K562 (cell line): ENCODE data around the gene KCTD3. TPM values are rescaled to one million over a fixed set of nuclear protein-coding genes. Genes with fewer than 3 reads are reported as not detected.
A peak's percentile ranks its signal among the peaks of the same experiment; 100 is the strongest.

Source experiments
- ATAC-seq: fragments of 200-7000 bp; cut with Tn5 transposase; 3 replicates; pipeline ENCODE4 v1.9.1; 2020; ENCODE audit warnings: moderate library complexity
- BruUV-seq: library from RNA; stranded (reverse); fragments of 400-500 nt; replicated peaks from 2 replicates; lab custom pipeline; 2021; lab: Mats Ljungman, UMichigan
- CTCF ChIA-PET: fragments of 300-600 bp; formaldehyde crosslinking; extraction: SDS; loops from one replicate; lab custom pipeline; 2021; ENCODE audit warnings: low intra/inter-chr PET ratio; lab: Yijun Ruan, JAX
- POLR2A ChIA-PET: fragments of 300-600, 350-650 bp; sonication (Branson Sonifier 250); formaldehyde crosslinking; extraction: SDS; loops from one replicate; lab custom pipeline; 2021; ENCODE audit warnings: antibody characterized with exemption, inconsistent platforms; lab: Yijun Ruan, JAX
- DNase-seq, 4 experiments: peaks; one replicate each; pipeline versions ENCODE4 v3.0.0 to v3.0.0-alpha.2; 2011 to 2018; ENCODE audit warnings: low spot score in 3 of 4, mixed read lengths in 3 of 4; ENCODE audit errors: extremely low read depth in 1 of 4
- FAIRE-seq: peaks from 2 replicates; lab custom pipeline; 2011; peaks lifted over from hg19 to GRCh38; lab: Jason Lieb, UNC
- H2AFZ ChIP-seq: 2 replicates; pipeline ENCODE4 v1.6.0; 2011; ENCODE audit warnings: low read depth, low read length, control low read depth, inconsistent platforms
- H3K27ac ChIP-seq: fragments of 200-600 bp; 3 replicates; pipeline ENCODE4 v1.8.0; 2011; ENCODE audit warnings: low read depth, mild to moderate bottlenecking, control low read depth, inconsistent platforms, low read length, moderate library complexity, mixed read lengths; ENCODE audit errors: extremely low read depth
- H3K27me3 ChIP-seq, 2 experiments: fragments of 300-600 bp in 1 of 2; 2 replicates in 1 of 2; 3 replicates in 1 of 2; pipeline versions ENCODE4 v1.6.0 to v1.8.0; 2011; ENCODE audit warnings: inconsistent platforms in 2 of 2, low read length in 2 of 2, mild to moderate bottlenecking in 1 of 2, mixed read lengths in 1 of 2, moderate library complexity in 1 of 2; ENCODE audit not compliant: control insufficient read depth in 2 of 2, insufficient read depth in 2 of 2
- H3K36me3 ChIP-seq: fragments of 300-600 bp; 3 replicates; pipeline ENCODE4 v1.8.0; 2011; ENCODE audit warnings: mild to moderate bottlenecking, low read length, inconsistent platforms; ENCODE audit not compliant: control insufficient read depth, insufficient read depth
- H3K4me1 ChIP-seq, 2 experiments: fragments of 200-600 bp in 1 of 2; replicated peaks in 1 of 2; 2 replicates in 1 of 2; 3 replicates in 1 of 2; pipeline versions ENCODE4 v1.5.1 to v1.8.0; 2011; ENCODE audit warnings: inconsistent platforms in 2 of 2, low read length in 2 of 2, mild to moderate bottlenecking in 1 of 2, mixed read lengths in 1 of 2, moderate library complexity in 1 of 2; ENCODE audit not compliant: control insufficient read depth in 2 of 2, insufficient read depth in 2 of 2
- H3K4me2 ChIP-seq: 2 replicates; pipeline ENCODE4 v1.6.1; 2011; ENCODE audit warnings: low read length, control low read depth, inconsistent platforms, mixed read lengths; ENCODE audit not compliant: insufficient read depth
- H3K4me3 ChIP-seq: fragments of 200-600 bp; sonication (generic), shearing (Covaris generic); 2 replicates; pipeline ENCODE4 v1.5.1; 2016; ENCODE audit warnings: control low read depth, inconsistent platforms
- H3K79me2 ChIP-seq: fragments of 200-600 bp; 3 replicates; pipeline ENCODE4 v1.8.0; 2011; ENCODE audit warnings: low read length, inconsistent platforms; ENCODE audit not compliant: control insufficient read depth, insufficient read depth
- H3K9ac ChIP-seq, 2 experiments: 2 replicates each; pipeline versions ENCODE4 v1.6.0 to v1.6.1; 2011; ENCODE audit warnings: low read depth in 2 of 2, low read length in 2 of 2, control low read depth in 1 of 2, inconsistent platforms in 1 of 2, mild to moderate bottlenecking in 1 of 2, mixed read lengths in 1 of 2; ENCODE audit not compliant: insufficient read depth in 1 of 2
- H3K9me1 ChIP-seq: one replicate; pipeline ENCODE4 v1.6.0; 2011; ENCODE audit warnings: inconsistent platforms, mild to moderate bottlenecking, low read length, moderate library complexity; ENCODE audit not compliant: control insufficient read depth, insufficient read depth
- H3K9me3 ChIP-seq: replicated peaks from 2 replicates; pipeline ENCODE4 v1.5.1; 2011; ENCODE audit warnings: low read depth, low read length, inconsistent platforms; ENCODE audit not compliant: control insufficient read depth, insufficient read depth
- H4K20me1 ChIP-seq: replicated peaks from 2 replicates; pipeline ENCODE4 v1.6.1; 2011; ENCODE audit warnings: low read length, inconsistent platforms, mixed read lengths; ENCODE audit not compliant: control insufficient read depth, insufficient read depth
- CEBPB ChIP-seq: fragments of 450-650 bp; IDR thresholded peaks from 2 replicates; pipeline ENCODE4 v1.6.1; 2016; ENCODE audit warnings: missing genetic modification characterization, missing compliant biosample characterization
- HNRNPH1 ChIP-seq: fragments of 200-400 bp; formaldehyde crosslinking; optimal IDR thresholded peaks from 2 replicates; pipeline ENCODE3; 2017; ENCODE audit warnings: low read depth, mild to moderate bottlenecking, low read length, moderate library complexity
- HNRNPLL ChIP-seq: fragments of 200-400 bp; formaldehyde crosslinking; IDR thresholded peaks from 2 replicates; pipeline ENCODE4 v1.6.1; 2017; ENCODE audit warnings: low read length, low read depth, mild to moderate bottlenecking; ENCODE audit not compliant: poor library complexity, severe bottlenecking
- KDM4B ChIP-seq, 2 experiments: fragments of 450-650 bp in 1 of 2; sonication (generic) in 1 of 2; IDR thresholded peaks; 2 replicates each; pipeline ENCODE4 v1.6.1; 2016 to 2017; ENCODE audit warnings: borderline replicate concordance in 2 of 2, antibody characterized with exemption in 1 of 2, low read depth in 1 of 2, mild to moderate bottlenecking in 1 of 2
- LCOR ChIP-seq: sonication (generic); formaldehyde crosslinking; IDR thresholded peaks from 2 replicates; pipeline ENCODE4 v1.8.0; 2022; ENCODE audit warnings: mild to moderate bottlenecking, missing genetic modification reagents
- MAFG ChIP-seq: fragments of 450-650 bp; conservative IDR thresholded peaks from 2 replicates; pipeline ENCODE4 v1.6.1; 2016; ENCODE audit warnings: missing genetic modification characterization, missing compliant biosample characterization
- MYC ChIP-seq, 2 experiments: fragments of 250-450 bp in 1 of 2; sonication (Bioruptor Pico) in 1 of 2; IDR thresholded peaks; 2 replicates each; pipeline versions ENCODE4 v1.5.1 to v1.6.1; 2012 to 2021; ENCODE audit warnings: low read depth in 2 of 2, borderline replicate concordance in 1 of 2, improper control_type of control experiment in 1 of 2, low read length in 1 of 2, mild to moderate bottlenecking in 1 of 2, moderate library complexity in 1 of 2
- NUFIP1 ChIP-seq: fragments of 450-650 bp; IDR thresholded peaks from 2 replicates; pipeline ENCODE4 v1.6.1; 2018; ENCODE audit not compliant: partially characterized antibody
- PRPF4 ChIP-seq: fragments of 200-400 bp; formaldehyde crosslinking; IDR thresholded peaks from one replicate; pipeline ENCODE4 v1.6.1; 2017; ENCODE audit warnings: low read length, low read depth, mild to moderate bottlenecking; ENCODE audit not compliant: insufficient read depth, poor library complexity, severe bottlenecking
- SIN3A ChIP-seq, 2 experiments: fragments of 150-350 bp in 1 of 2; IDR thresholded peaks; 2 replicates each; pipeline ENCODE4 v1.6.1; 2011 to 2016; ENCODE audit warnings: borderline replicate concordance in 2 of 2, low read depth in 2 of 2, low read length in 2 of 2, mild to moderate bottlenecking in 2 of 2, moderate library complexity in 2 of 2; ENCODE audit not compliant: control insufficient read depth in 1 of 2
- SNRNP70 ChIP-seq: fragments of 200-400 bp; formaldehyde crosslinking; optimal IDR thresholded peaks from 2 replicates; pipeline ENCODE3; 2017; ENCODE audit warnings: low read depth, low read length
- TAF7 ChIP-seq: fragments of 450-650 bp; IDR thresholded peaks from 2 replicates; pipeline ENCODE4 v1.6.1; 2016; ENCODE audit warnings: missing genetic modification characterization, missing compliant biosample characterization
- WHSC1 ChIP-seq: IDR thresholded peaks from one replicate; pipeline ENCODE4 v1.6.1; 2012; ENCODE audit warnings: low read length, control low read depth, inconsistent platforms
- ZBTB7A ChIP-seq: IDR thresholded peaks from 2 replicates; pipeline ENCODE4 v1.6.1; 2011; ENCODE audit warnings: low read depth, mild to moderate bottlenecking, low read length, moderate library complexity, borderline replicate concordance; ENCODE audit not compliant: control insufficient read depth
- ZNF311 ChIP-seq: fragments of 250-450 bp; sonication (Bioruptor Pico); IDR thresholded peaks from 2 replicates; pipeline ENCODE4 v1.4.0; 2020; ENCODE audit warnings: mild to moderate bottlenecking, moderate library complexity
- ZNF316 ChIP-seq: fragments of 450-650 bp; IDR thresholded peaks from 2 replicates; pipeline ENCODE4 v1.6.1; 2016
- WGBS: fragments of 100-300 bp; shearing (Covaris generic); methylation state at CpG from one replicate; pipeline ENCODE4 v1.1.6; 2016; ENCODE audit warnings: low coverage, mixed read lengths; ENCODE audit not compliant: insufficient coverage; ENCODE audit errors: missing lambda C conversion rate; 5-methylcytosine and 5-hydroxymethylcytosine counted together
- in situ Hi-C: fragments of 300-500 bp; cut with MboI; formaldehyde crosslinking; loops from 4 replicates; pipeline ENCODE4 v1.15.0; 2018; ENCODE audit warnings: inconsistent platforms, mixed read lengths
- intact Hi-C: fragments of 100-400 bp; cut with micrococcal nuclease; formaldehyde crosslinking; loops from 2 replicates; pipeline ENCODE4 v1.14.2; 2022
- polyA plus RNA-seq, 8 experiments: library from polyadenylated mRNA; depleted of rRNA in 4 of 8; stranded (reverse) in 5 of 8; unstranded in 3 of 8; fragments of >200 nt; fragmentation: Nextera tagmentation in 2 of 8; fragmentation: Illumina TruSeq in 1 of 8; extraction: Ambion mirVana in 2 of 8; extraction: Trizol in 1 of 8; gene quantifications; 2 replicates each; pipeline versions ENCODE4 v1.2.1 to v1.2.3, GENCODE V29; 2011 to 2014; ENCODE audit warnings: inconsistent platforms in 1 of 8, missing spikeins in 1 of 8
- total RNA-seq, 7 experiments: library from RNA; depleted of rRNA in 6 of 7; stranded (reverse); fragments of >200 nt in 6 of 7; fragmentation: Illumina TruSeq in 2 of 7; extraction: Trizol in 2 of 7; gene quantifications; 2 replicates each; pipeline versions ENCODE4 v1.2.1 to v1.2.3, GENCODE V29; 2011 to 2021; ENCODE audit warnings: low replicate concordance in 1 of 7
- TF ChIP-seq, protein P1 (sequence below): sonication (generic); formaldehyde crosslinking; IDR thresholded peaks from 2 replicates; pipeline ENCODE4 v1.8.0; 2022; ENCODE audit warnings: mild to moderate bottlenecking, missing genetic modification reagents, borderline replicate concordance

Gene KCTD3
- total and polyA plus RNA-seq, 9 of the 15 experiments (the other 6 are each of a cell fraction or from before 2014, with no cell fraction given) = 12.8 to 77.1 (median 44.3) TPM

GRCh38 chr1:215640429-215641148 is 73.5 kb downstream of the KCTD3 start:
- ATAC-seq (peak; percentile 84), FAIRE-seq (peak; percentile 35), DNase-seq (peak in 2 of 4 experiments; percentile 35 to 52)
- ChIA-PET CTCF (no interaction called here), POLR2A (no interaction called here)
- peak overlapping the region; percentile 44; the same call in 1 of the 2 replicates for H3K4me2 ChIP-seq
- intact Hi-C loops = no loop called here
- BruUV-seq = no TSS peak
- no peaks in the 10 kb centered on the region for H3K9me1 ChIP-seq
- no peaks in the 10 kb centered on the region for H3K79me2 ChIP-seq
- no peak overlapping the region for H3K27ac ChIP-seq
- H4K20me1 ChIP-seq = no peaks in the 10 kb centered on the region
- peaks cover 2 to 8% of the 10 kb centered on the region in 2 experiments; a peak in 2 of 5 replicates for H3K27me3 ChIP-seq
- H3K4me1 ChIP-seq = peaks cover 0 to 2% of the 10 kb centered on the region in 2 experiments; a peak in 1 of 5 replicates
- H3K36me3 ChIP-seq = no peaks in the 10 kb centered on the region
- H3K9ac ChIP-seq = peak overlapping the region in 1 of 2 experiments; percentile 42; a peak in 1 of 4 replicates
- H3K4me3 ChIP-seq = no peak overlapping the region
- WGBS = under 1% methylated on average over 18 of the region's 18 CpGs
- H3K9me3 ChIP-seq = no peaks in the 10 kb centered on the region
- in situ Hi-C loops = no loop called here
- peak overlapping the region; percentile 16 for H2AFZ ChIP-seq
- 0 out of 2 replicates have a peak, but pooled peaks have one; percentile 23 for TF ChIP-seq MAFG (tag)
- no peak for TF ChIP-seq ZBTB7A
- no peak for TF ChIP-seq ZNF311 (CRISPR knock-in tag)
- TF ChIP-seq, protein P1, sequence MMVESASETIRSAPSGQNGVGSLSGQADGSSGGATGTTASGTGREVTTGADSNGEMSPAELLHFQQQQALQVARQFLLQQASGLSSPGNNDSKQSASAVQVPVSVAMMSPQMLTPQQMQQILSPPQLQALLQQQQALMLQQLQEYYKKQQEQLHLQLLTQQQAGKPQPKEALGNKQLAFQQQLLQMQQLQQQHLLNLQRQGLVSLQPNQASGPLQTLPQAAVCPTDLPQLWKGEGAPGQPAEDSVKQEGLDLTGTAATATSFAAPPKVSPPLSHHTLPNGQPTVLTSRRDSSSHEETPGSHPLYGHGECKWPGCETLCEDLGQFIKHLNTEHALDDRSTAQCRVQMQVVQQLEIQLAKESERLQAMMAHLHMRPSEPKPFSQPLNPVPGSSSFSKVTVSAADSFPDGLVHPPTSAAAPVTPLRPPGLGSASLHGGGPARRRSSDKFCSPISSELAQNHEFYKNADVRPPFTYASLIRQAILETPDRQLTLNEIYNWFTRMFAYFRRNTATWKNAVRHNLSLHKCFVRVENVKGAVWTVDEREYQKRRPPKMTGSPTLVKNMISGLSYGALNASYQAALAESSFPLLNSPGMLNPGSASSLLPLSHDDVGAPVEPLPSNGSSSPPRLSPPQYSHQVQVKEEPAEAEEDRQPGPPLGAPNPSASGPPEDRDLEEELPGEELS = no peak
- no peak for TF ChIP-seq HNRNPH1
- TF ChIP-seq KDM4B (IDR thresholded peaks at IDR 0.05; ENCODE audit: borderline replicate concordance in 2 of 2, low read depth in 1 of 2) = no peak
- peak; percentile 41 for TF ChIP-seq HNRNPLL
- TF ChIP-seq SIN3A (IDR thresholded peaks at IDR 0.05; ENCODE audit: borderline replicate concordance in 2 of 2, control insufficient read depth in 1 of 2, low read depth in 2 of 2, low read length in 2 of 2) = no peak
- TF ChIP-seq TAF7 = no peak
- TF ChIP-seq MYC (IDR thresholded peaks at IDR 0.05; ENCODE audit: low read depth, low read length) = no peak
- TF ChIP-seq MYC (CRISPR knock-in tag; IDR thresholded peaks at IDR 0.05; ENCODE audit: borderline replicate concordance, low read depth) = no peak
- no peak for TF ChIP-seq SNRNP70
- 0 out of 2 replicates have a peak, but pooled peaks have one; percentile 28 for TF ChIP-seq CEBPB (tag)
- no peak for TF ChIP-seq PRPF4
- no peak for TF ChIP-seq WHSC1
- no peak for TF ChIP-seq LCOR (CRISPR knock-in tag)
- TF ChIP-seq NUFIP1 = no peak
- peak; percentile 73 for TF ChIP-seq ZNF316
